Activated CD8-positive, alpha-beta memory T cell treated with anti-CD3 and anti-CD28 coated beads, Interleukin-2, amount 10 ng/mL, durations not matched to agents 7 days and 5 days (primary cell): ENCODE data around the gene USP3. TPM values are rescaled to one million over a fixed set of nuclear protein-coding genes. Genes with fewer than 3 reads are reported as not detected.
A peak's percentile ranks its signal among the peaks of the same experiment; 100 is the strongest.

Experiments used
- ATAC-seq: fragments of 150-1000 bp; cut with Tn5 transposase; one replicate; pipeline ENCODE4 v1.10.0; 2021; ENCODE audit warnings: moderate library complexity
- CTCF ChIA-PET: fragments of 350-600 bp; sonication (Branson Sonifier 250); formaldehyde crosslinking; loops from one replicate; lab custom pipeline; 2021; ENCODE audit warnings: antibody characterized with exemption; lab: Charles Lee
- DNase-seq: peaks from one replicate; pipeline ENCODE4 v3.0.0-alpha.2; 2020
- H3K27ac Mint-ChIP-seq: one replicate; pipeline ENCODE4 v1.8.0; 2021; ENCODE audit warnings: mild to moderate bottlenecking, mixed read lengths
- H3K27me3 Mint-ChIP-seq: one replicate; pipeline ENCODE4 v1.8.0; 2021; ENCODE audit warnings: mixed read lengths
- H3K36me3 Mint-ChIP-seq: one replicate; pipeline ENCODE4 v1.8.0; 2021; ENCODE audit warnings: mild to moderate bottlenecking, mixed read lengths
- H3K4me1 Mint-ChIP-seq: one replicate; pipeline ENCODE4 v1.8.0; 2021; ENCODE audit warnings: mixed read lengths
- H3K4me3 Mint-ChIP-seq: one replicate; pipeline ENCODE4 v1.8.0; 2021; ENCODE audit warnings: mild to moderate bottlenecking, moderate library complexity, mixed read lengths
- H3K9me3 Mint-ChIP-seq: one replicate; pipeline ENCODE4 v1.8.0; 2022; ENCODE audit warnings: low read depth, mixed read lengths
- total RNA-seq, 2 experiments: library from RNA; stranded (reverse); gene quantifications; one replicate each; pipeline ENCODE4 v1.2.3, GENCODE V29; 2021

The USP3 gene
- total RNA-seq, 2 experiments from 2014 or later = 50.5 to 67.1 TPM

GRCh38 chr15:63466378-63467192, 37.8 kb upstream of the USP3 start:
- Mint-ChIP-seq H3K4me1 (peaks cover 16% of the 10 kb centered on the region), H3K27me3 (peaks cover 3% of the 10 kb centered on the region), H3K9me3 (no peaks in the 10 kb centered on the region), H3K27ac (no peak overlapping the region), H3K4me3 (no peak overlapping the region), H3K36me3 (no peaks in the 10 kb centered on the region)
- DNase-seq (peak; percentile 68), ATAC-seq (peak; percentile 94)
- CTCF ChIA-PET = interaction anchor here (0.7 to 4.9 kb wide), 48 partner anchors 9 to 627 kb away, joined by 3 to 65 read pairs (median 4); partner anchors contain the start of genes CIAO2A, FBXL22 and USP3

DNA sequence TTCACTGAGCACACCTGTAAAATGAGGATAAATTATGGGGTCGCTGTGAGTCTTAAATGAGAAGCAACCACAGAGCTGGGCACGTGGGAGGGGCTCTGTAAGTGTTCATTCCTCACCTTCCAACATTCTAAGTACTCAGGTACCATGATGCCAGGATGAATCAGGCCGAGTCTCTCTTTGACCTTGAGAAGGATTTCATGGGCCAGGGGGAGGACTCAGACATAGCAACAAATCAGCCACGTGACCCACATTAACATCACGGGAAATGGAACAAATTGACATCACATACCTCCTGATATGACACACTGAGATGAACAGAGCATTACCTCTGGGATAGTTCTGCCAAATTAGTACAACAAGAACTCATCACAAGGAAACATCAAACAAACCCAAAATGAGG, 35.2 kb upstream of the USP3 start:
- Mint-ChIP-seq H3K4me3 (no peak overlapping the region), H3K27ac (no peak overlapping the region)
- CTCF ChIA-PET = interaction anchor here (0.7 to 4.9 kb wide), 7 partner anchors 16 to 131 kb away, joined by 3 to 65 read pairs (median 5); partner anchors contain the start of gene USP3

DNA sequence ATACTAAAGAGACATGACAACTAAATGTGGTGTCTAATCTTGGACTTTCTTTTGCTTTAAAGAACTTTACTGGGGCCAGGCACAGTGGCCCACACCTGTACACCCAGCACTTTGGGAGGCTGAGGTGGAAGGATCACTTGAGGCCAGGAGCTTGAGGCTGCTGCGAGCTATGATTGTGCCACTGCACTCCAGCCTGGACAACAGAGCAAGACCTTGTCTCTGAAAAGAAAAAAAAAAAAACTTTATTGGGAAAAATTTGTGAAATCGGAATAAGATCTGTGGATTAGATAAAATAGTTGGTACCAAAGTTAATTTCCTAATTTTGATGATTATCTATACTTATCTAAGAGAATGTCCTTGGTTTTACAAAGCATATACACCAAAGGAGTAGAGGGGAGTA, 34.4 kb upstream of the USP3 start:
- Mint-ChIP-seq H3K27me3 (peaks cover 2% of the 10 kb centered on the region), H3K27ac (no peak overlapping the region), H3K9me3 (no peaks in the 10 kb centered on the region), H3K4me1 (peaks cover 39% of the 10 kb centered on the region), H3K4me3 (no peak overlapping the region), H3K36me3 (no peaks in the 10 kb centered on the region)
- DNase-seq = no peak
- CTCF ChIA-PET = interaction anchor here (0.7 to 4.9 kb wide), 4 partner anchors 18 to 130 kb away, joined by 3 to 65 read pairs (median 22); partner anchors contain the start of gene USP3
- no peak for ATAC-seq

More for the DNA sequence above, 35.2 kb upstream of the USP3 start:
- H3K9me3 Mint-ChIP-seq = no peaks in the 10 kb centered on the region
- no peaks in the 10 kb centered on the region for H3K36me3 Mint-ChIP-seq
- peak; percentile 38 for ATAC-seq
- no peak for DNase-seq
- peaks cover 2% of the 10 kb centered on the region for H3K27me3 Mint-ChIP-seq
- H3K4me1 Mint-ChIP-seq = peaks cover 31% of the 10 kb centered on the region

DNA sequence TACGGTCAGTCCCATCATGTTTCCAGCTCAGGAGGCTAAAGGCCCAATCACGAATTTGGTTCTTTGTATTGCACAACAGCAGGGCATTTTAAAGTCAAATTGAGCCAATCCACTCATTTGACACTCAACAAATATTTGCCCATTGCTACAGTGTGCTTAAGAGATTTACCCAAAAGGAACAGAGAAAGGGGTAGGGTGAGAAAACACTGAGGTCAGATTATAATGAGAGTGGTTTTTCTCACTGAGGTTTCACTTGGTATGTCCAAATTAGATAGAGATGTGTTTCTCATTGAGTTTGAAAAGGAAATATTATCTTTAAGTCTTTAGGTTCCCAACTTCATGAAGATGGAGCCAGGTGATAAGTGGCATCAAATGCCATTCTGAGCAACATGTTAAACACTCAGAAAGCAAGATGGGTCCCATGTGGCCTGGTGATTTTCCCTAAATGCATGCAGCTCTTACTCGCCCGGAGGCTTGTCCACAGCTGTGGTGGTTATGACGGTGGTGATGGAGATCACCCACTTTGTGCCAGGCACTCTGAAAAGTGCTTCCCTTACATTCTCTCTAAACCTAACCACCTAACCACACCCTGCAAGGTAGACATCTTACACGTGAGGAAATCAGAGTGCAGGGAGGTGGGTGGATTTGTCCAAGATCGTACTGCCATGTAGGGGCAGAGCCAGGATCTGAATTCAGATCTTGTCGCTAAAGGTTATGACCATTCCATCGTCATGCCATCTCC, 31.2 kb upstream of the USP3 start:
- Mint-ChIP-seq H3K9me3 (no peaks in the 10 kb centered on the region), H3K4me1 (peaks cover 31% of the 10 kb centered on the region), H3K27ac (no peak overlapping the region), H3K4me3 (no peak overlapping the region), H3K36me3 (no peaks in the 10 kb centered on the region), H3K27me3 (no peaks in the 10 kb centered on the region)
- no peak for DNase-seq
- peak; percentile 24 for ATAC-seq
- CTCF ChIA-PET = no interaction called here

DNA sequence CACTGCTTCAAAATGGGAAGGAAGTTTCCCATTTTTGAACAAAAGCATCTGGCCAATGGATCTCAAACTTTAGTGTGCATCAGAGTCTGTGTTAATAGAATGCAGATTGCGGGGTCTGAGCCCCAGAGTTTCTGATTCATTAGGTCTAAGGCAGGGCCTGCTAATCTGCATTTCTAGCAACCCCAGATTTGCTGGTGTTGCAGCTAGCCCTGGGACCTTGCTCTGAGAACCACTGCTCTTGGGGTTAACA, 30.7 kb upstream of the USP3 start:
- DNase-seq (no peak), ATAC-seq (no peak)
- CTCF ChIA-PET = interaction anchor here (1.3 kb wide), 1 partner anchor 36 kb away, joined by 3 read pairs; no protein-coding TSS in a partner anchor
- Mint-ChIP-seq H3K4me3 (no peak overlapping the region), H3K4me1 (peaks cover 31% of the 10 kb centered on the region), H3K9me3 (no peaks in the 10 kb centered on the region), H3K27me3 (no peaks in the 10 kb centered on the region), H3K27ac (no peak overlapping the region), H3K36me3 (no peaks in the 10 kb centered on the region)

GRCh38 chr15:63473999-63474809, 30.2 kb upstream of the USP3 start:
- ATAC-seq (no peak), DNase-seq (no peak)
- Mint-ChIP-seq H3K4me1 (peaks cover 29% of the 10 kb centered on the region), H3K36me3 (no peaks in the 10 kb centered on the region), H3K27me3 (no peaks in the 10 kb centered on the region), H3K4me3 (no peak overlapping the region), H3K27ac (no peak overlapping the region), H3K9me3 (no peaks in the 10 kb centered on the region)
- CTCF ChIA-PET = interaction anchor here (1.3 to 1.9 kb wide), 2 partner anchors 31 to 36 kb away, joined by 3 to 5 read pairs; no protein-coding TSS in a partner anchor

GRCh38 chr15:63474810-63475316, 29.5 kb upstream of the USP3 start:
- CTCF ChIA-PET = interaction anchor here (0.6 to 2.0 kb wide), 5 partner anchors 13 to 647 kb away, joined by 3 to 9 read pairs (median 5); no protein-coding TSS in a partner anchor
- ATAC-seq (no peak), DNase-seq (no peak)
- H3K4me1 Mint-ChIP-seq = peaks cover 33% of the 10 kb centered on the region
- H3K4me3 Mint-ChIP-seq = no peak overlapping the region
- H3K36me3 Mint-ChIP-seq = no peaks in the 10 kb centered on the region
- no peaks in the 10 kb centered on the region for H3K27me3 Mint-ChIP-seq
- H3K9me3 Mint-ChIP-seq = no peaks in the 10 kb centered on the region
- no peak overlapping the region for H3K27ac Mint-ChIP-seq

- H3K27ac Mint-ChIP-seq = no peak overlapping the region
These were observed 28.7 kb upstream of the USP3 start for GRCh38 chr15:63475707-63476106.

GRCh38 chr15:63476229-63476632, 28.2 kb upstream of the USP3 start:
- peaks cover 44% of the 10 kb centered on the region for H3K4me1 Mint-ChIP-seq

More at GRCh38 chr15:63475707-63476106, 28.7 kb upstream of the USP3 start:
- H3K27me3 Mint-ChIP-seq = no peaks in the 10 kb centered on the region
- DNase-seq (no peak), ATAC-seq (no peak)
- H3K36me3 Mint-ChIP-seq = no peaks in the 10 kb centered on the region
- no peak overlapping the region for H3K4me3 Mint-ChIP-seq
- peaks cover 39% of the 10 kb centered on the region for H3K4me1 Mint-ChIP-seq
- CTCF ChIA-PET = interaction anchor here (0.8 to 2.0 kb wide), 6 partner anchors 9 to 594 kb away, joined by 3 to 9 read pairs (median 5); partner anchors contain the start of gene USP3
- no peaks in the 10 kb centered on the region for H3K9me3 Mint-ChIP-seq

DNA sequence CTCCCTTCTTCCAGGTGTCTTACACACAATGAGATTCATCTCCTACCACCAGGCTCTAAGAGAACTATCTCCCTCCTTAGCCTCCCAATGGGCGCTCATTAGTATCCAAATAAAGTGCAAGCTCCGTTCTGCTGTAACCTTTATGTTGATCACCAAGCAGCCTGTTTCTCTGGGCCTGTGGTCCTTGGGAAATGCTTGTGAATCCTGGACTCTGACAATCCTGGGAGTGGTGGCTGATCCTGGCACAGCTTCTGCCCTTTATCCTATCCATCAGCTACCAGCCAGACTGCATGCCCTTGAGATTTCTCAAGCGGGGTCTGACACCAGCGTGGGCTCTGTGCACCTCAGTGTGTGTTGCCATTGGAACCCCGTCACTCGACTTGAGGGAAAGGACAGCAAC, 26.1 kb upstream of the USP3 start:
- Mint-ChIP-seq H3K4me3 (no peak overlapping the region), H3K4me1 (peaks cover 48% of the 10 kb centered on the region), H3K36me3 (no peaks in the 10 kb centered on the region), H3K27ac (no peak overlapping the region), H3K27me3 (no peaks in the 10 kb centered on the region), H3K9me3 (no peaks in the 10 kb centered on the region)
- DNase-seq = no peak
- CTCF ChIA-PET = interaction anchor here (1.1 to 1.9 kb wide), 2 partner anchors 9 to 12 kb away, joined by 3 to 8 read pairs; no protein-coding TSS in a partner anchor
- ATAC-seq = no peak

More at GRCh38 chr15:63476229-63476632, 28.2 kb upstream of the USP3 start:
- no peak for ATAC-seq
- CTCF ChIA-PET = interaction anchor here (0.8 to 2.0 kb wide), 7 partner anchors 9 to 593 kb away, joined by 3 to 9 read pairs (median 5); partner anchors contain the start of gene USP3
- no peak for DNase-seq
- Mint-ChIP-seq H3K9me3 (no peaks in the 10 kb centered on the region), H3K27ac (no peak overlapping the region), H3K36me3 (no peaks in the 10 kb centered on the region), H3K27me3 (no peaks in the 10 kb centered on the region), H3K4me3 (no peak overlapping the region)

DNA sequence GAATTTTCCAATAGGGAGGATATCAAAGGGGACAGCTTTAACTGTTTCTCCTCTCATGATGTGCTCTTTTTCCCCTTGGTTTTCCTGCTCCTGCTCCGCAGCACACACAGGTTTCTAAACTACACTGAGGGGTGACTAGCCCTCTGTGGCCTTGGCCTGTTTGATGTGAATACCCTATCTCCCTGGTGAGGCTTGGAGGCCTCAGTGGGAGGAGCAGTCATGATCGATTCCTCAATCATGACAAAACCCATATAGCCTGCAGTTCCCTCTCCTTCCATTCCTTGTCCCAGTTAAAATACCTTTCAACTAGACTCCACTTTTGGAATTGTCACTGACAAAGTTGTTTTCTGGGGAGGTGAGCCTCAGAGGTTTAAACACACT, 24.0 kb upstream of the USP3 start:
- no peak overlapping the region for H3K4me3 Mint-ChIP-seq
- no peak for DNase-seq
- CTCF ChIA-PET = interaction anchor here (1.3 to 6.4 kb wide), 3 partner anchors 17 to 79 kb away, joined by 3 to 67 read pairs (median 45); partner anchors contain the start of gene USP3

GRCh38 chr15:63481105-63481810, 23.1 kb upstream of the USP3 start:
- Mint-ChIP-seq H3K9me3 (no peaks in the 10 kb centered on the region), H3K27me3 (no peaks in the 10 kb centered on the region), H3K4me1 (peaks cover 51% of the 10 kb centered on the region), H3K27ac (no peak overlapping the region), H3K36me3 (no peaks in the 10 kb centered on the region), H3K4me3 (no peak overlapping the region)
- ATAC-seq (peak; percentile 37), DNase-seq (no peak)
- CTCF ChIA-PET = interaction anchor here (1.4 to 6.4 kb wide), 4 partner anchors 14 to 24 kb away, joined by 3 to 67 read pairs (median 34); partner anchors contain the start of gene USP3

More for the DNA sequence above, 24.0 kb upstream of the USP3 start:
- Mint-ChIP-seq H3K36me3 (no peaks in the 10 kb centered on the region), H3K4me1 (peaks cover 49% of the 10 kb centered on the region), H3K27ac (no peak overlapping the region), H3K27me3 (no peaks in the 10 kb centered on the region), H3K9me3 (no peaks in the 10 kb centered on the region)
- no peak for ATAC-seq
